HAP-1 (cell line): ENCODE results near the gene ATF7IP.

Experiments
- DNase-seq, 2 experiments: peaks; one replicate each; pipeline ENCODE4 v3.0.0-alpha.2; 2016 to 2020; ENCODE audit warnings: low spot score in 2 of 2
- H3K27me3 ChIP-seq: fragments of 250-450 bp; sonication (Bioruptor Pico); 2 replicates; pipeline ENCODE4 v1.5.1; 2020; ENCODE audit warnings: low read depth, mild to moderate bottlenecking, moderate library complexity
- H3K36me3 ChIP-seq: fragments of 250-450 bp; sonication (Bioruptor Pico); replicated peaks from 2 replicates; pipeline ENCODE4 v1.5.1; 2020; ENCODE audit warnings: mild to moderate bottlenecking
- H3K4me1 ChIP-seq: fragments of 250-450 bp; sonication (Bioruptor Pico); 2 replicates; pipeline ENCODE4 v1.5.1; 2020; ENCODE audit warnings: mild to moderate bottlenecking
- H3K4me3 ChIP-seq: fragments of 250-450 bp; sonication (Bioruptor Pico); 2 replicates; pipeline ENCODE4 v1.5.1; 2020; ENCODE audit warnings: mild to moderate bottlenecking, moderate library complexity
- H3K9me3 ChIP-seq: fragments of 250-450 bp; sonication (Bioruptor Pico); 2 replicates; pipeline ENCODE4 v1.5.1; 2020; ENCODE audit warnings: mild to moderate bottlenecking, moderate library complexity
- in situ Hi-C: fragments of 300-500 bp; cut with MboI; formaldehyde crosslinking; loops from 3 replicates; pipeline ENCODE4 v1.14.3; 2020; ENCODE audit warnings: low sequenced_read_pairs, inconsistent platforms, mixed read lengths

ATF7IP gene

GRCh38 chr12:14495326-14495725, 129.8 kb downstream of the ATF7IP start:
- no peaks in the 10 kb centered on the region for H3K27me3 ChIP-seq
- in situ Hi-C loops = no loop called here
- no peaks in the 10 kb centered on the region for H3K9me3 ChIP-seq
- no peaks in the 10 kb centered on the region for H3K4me1 ChIP-seq
- peaks cover 22% of the 10 kb centered on the region for H3K36me3 ChIP-seq
- no peak overlapping the region for H3K4me3 ChIP-seq
- DNase-seq = no peak

DNA sequence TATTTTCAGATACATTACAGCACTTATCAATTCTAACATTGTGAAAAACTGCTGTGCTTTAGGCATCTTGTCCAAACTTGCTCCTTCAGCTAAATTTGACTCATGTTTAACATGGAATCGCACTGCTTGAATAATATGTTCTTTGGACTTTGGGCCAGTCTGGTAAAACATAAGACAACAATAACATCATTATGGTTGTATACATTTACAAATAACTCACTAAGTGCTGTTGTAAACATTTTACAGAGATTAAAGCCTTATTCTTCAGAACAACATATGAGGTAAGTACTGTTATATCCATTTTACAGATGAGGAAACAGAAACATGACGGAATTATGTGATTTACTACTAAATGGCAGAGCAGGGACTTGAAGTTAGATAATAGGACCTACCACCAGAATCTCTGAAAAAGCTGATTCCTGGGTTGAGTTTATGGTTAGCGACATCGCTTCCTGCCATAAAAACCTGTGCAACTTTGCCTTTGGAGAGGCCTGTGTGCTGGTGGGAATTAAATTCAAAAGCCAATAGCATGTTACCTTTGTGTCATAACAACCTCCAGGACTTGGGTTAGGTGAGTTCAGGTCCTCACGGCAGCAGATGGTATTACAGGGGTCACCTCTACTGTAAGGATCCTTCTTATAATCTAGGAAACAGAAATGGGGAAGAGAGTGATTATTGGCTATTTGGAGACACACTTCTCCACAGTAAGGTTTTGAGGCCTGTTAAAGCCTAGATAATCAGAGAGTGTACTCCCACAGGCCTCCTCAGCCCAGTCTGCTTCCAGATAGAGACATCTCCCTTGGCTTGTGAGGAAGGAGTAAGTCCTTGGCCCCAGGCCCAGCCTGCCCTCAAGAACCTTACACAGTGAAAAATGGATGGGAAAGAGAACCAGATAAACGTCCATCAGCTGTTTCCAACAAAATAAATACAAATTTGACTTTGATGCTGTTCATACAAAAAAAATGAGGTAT, 140.4 kb downstream of the ATF7IP start:
- H3K9me3 ChIP-seq = no peaks in the 10 kb centered on the region
- no peak overlapping the region for H3K4me3 ChIP-seq
- in situ Hi-C loops = no loop called here
- H3K27me3 ChIP-seq = no peaks in the 10 kb centered on the region
- H3K4me1 ChIP-seq = no peaks in the 10 kb centered on the region
- DNase-seq = no peak
- H3K36me3 ChIP-seq = peaks cover 8% of the 10 kb centered on the region

DNA sequence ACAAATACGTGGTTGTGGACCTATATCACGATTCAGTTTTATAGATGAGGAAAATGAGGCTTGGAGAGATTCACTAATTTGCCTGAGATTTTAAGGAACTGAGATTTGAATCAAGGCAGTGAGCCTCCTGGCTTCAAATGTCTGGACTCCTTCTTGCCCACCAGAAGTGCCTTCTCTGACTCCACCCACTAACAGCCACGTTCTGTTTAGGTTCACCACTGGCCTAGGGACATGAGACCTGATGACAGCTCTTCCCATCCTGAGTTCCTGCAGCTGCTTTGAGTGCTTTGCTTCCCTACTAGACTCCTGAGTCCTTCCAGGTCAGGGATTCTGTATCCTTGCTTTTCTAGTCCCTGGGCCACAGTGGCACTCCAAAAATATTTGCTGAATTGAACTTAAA, 145.1 kb downstream of the ATF7IP start:
- H3K4me1 ChIP-seq = no peaks in the 10 kb centered on the region
- H3K36me3 ChIP-seq = no peaks in the 10 kb centered on the region
- in situ Hi-C loops = no loop called here
- no peak for DNase-seq
- H3K9me3 ChIP-seq = no peaks in the 10 kb centered on the region
- H3K27me3 ChIP-seq = no peaks in the 10 kb centered on the region
- no peak overlapping the region for H3K4me3 ChIP-seq

GRCh38 chr12:14514154-14514842, 148.8 kb downstream of the ATF7IP start:
- in situ Hi-C loops = no loop called here
- DNase-seq = peak; percentile 18 to 20
- no peak overlapping the region for H3K4me3 ChIP-seq
- H3K9me3 ChIP-seq = no peaks in the 10 kb centered on the region
- no peaks in the 10 kb centered on the region for H3K4me1 ChIP-seq
- H3K36me3 ChIP-seq = no peaks in the 10 kb centered on the region
- no peaks in the 10 kb centered on the region for H3K27me3 ChIP-seq

GRCh38 chr12:14514946-14515345, 149.5 kb downstream of the ATF7IP start:
- H3K9me3 ChIP-seq = no peaks in the 10 kb centered on the region
- H3K4me3 ChIP-seq = no peak overlapping the region
- H3K36me3 ChIP-seq = no peaks in the 10 kb centered on the region
- no peaks in the 10 kb centered on the region for H3K4me1 ChIP-seq
- no peak for DNase-seq
- no peaks in the 10 kb centered on the region for H3K27me3 ChIP-seq
- in situ Hi-C loops = no loop called here

DNA sequence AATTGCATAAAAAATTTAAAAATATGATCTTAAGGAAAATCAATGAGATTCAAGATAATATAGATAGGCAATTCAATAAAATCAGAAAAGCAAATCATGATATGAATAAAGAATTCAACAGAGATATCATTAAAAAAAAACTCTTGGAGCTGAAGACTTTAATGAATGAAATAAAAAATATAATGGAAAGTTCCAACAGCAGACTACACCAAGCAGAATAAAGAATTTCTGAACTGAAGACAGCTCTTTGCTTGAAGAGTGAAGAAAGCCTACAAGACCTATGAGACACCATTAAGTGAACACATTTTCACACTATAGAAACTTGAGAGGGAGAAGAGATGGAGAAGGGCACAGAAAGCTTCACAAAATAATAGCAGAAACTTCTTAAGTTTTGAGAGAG, 156.3 kb downstream of the ATF7IP start:
- Histone ChIP-seq H3K4me1 (no peaks in the 10 kb centered on the region), H3K4me3 (no peak overlapping the region), H3K27me3 (no peaks in the 10 kb centered on the region), H3K36me3 (no peaks in the 10 kb centered on the region), H3K9me3 (no peaks in the 10 kb centered on the region)
- no peak for DNase-seq
- in situ Hi-C loops = no loop called here

GRCh38 chr12:14525964-14526363, 160.5 kb downstream of the ATF7IP start:
- Histone ChIP-seq H3K27me3 (no peaks in the 10 kb centered on the region), H3K9me3 (no peaks in the 10 kb centered on the region), H3K4me1 (no peaks in the 10 kb centered on the region), H3K4me3 (no peak overlapping the region), H3K36me3 (no peaks in the 10 kb centered on the region)
- no peak for DNase-seq
- in situ Hi-C loops = no loop called here

GRCh38 chr12:14532152-14532551, 166.7 kb downstream of the ATF7IP start:
- Histone ChIP-seq H3K36me3 (no peaks in the 10 kb centered on the region), H3K9me3 (no peaks in the 10 kb centered on the region), H3K27me3 (no peaks in the 10 kb centered on the region), H3K4me1 (no peaks in the 10 kb centered on the region), H3K4me3 (no peak overlapping the region)
- in situ Hi-C loops = no loop called here
- DNase-seq = no peak

DNA sequence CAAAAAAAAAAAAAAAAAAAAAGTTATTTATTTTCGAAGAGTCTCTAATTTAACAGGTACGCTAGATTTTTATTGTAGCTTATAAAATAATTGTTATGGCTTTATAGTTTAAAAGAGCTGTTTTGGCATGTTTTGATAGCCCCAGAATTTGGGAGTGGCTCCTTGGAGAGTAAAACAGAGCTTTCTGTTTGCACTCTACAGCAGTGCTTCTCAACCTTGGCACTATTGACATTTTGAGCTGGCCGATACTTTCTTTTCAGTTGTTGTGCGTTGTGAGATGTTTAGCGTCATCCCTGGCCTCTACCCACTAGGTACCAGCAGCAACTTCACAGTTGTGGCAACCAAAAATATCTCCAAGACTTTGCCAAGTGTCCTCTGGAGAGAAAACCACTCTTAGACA, 171.6 kb downstream of the ATF7IP start:
- no peak for DNase-seq
- H3K27me3 ChIP-seq = no peaks in the 10 kb centered on the region
- in situ Hi-C loops = no loop called here
- H3K4me3 ChIP-seq = no peak overlapping the region
- H3K36me3 ChIP-seq = no peaks in the 10 kb centered on the region
- H3K9me3 ChIP-seq = no peaks in the 10 kb centered on the region
- H3K4me1 ChIP-seq = no peaks in the 10 kb centered on the region

- H3K36me3 ChIP-seq = no peaks in the 10 kb centered on the region
- H3K27me3 ChIP-seq = no peaks in the 10 kb centered on the region
- no peak overlapping the region for H3K4me3 ChIP-seq
- in situ Hi-C loops = no loop called here
- no peaks in the 10 kb centered on the region for H3K4me1 ChIP-seq
- H3K9me3 ChIP-seq = no peaks in the 10 kb centered on the region
- no peak for DNase-seq
These were observed 175.4 kb downstream of the ATF7IP start for GRCh38 chr12:14540801-14541462.

DNA sequence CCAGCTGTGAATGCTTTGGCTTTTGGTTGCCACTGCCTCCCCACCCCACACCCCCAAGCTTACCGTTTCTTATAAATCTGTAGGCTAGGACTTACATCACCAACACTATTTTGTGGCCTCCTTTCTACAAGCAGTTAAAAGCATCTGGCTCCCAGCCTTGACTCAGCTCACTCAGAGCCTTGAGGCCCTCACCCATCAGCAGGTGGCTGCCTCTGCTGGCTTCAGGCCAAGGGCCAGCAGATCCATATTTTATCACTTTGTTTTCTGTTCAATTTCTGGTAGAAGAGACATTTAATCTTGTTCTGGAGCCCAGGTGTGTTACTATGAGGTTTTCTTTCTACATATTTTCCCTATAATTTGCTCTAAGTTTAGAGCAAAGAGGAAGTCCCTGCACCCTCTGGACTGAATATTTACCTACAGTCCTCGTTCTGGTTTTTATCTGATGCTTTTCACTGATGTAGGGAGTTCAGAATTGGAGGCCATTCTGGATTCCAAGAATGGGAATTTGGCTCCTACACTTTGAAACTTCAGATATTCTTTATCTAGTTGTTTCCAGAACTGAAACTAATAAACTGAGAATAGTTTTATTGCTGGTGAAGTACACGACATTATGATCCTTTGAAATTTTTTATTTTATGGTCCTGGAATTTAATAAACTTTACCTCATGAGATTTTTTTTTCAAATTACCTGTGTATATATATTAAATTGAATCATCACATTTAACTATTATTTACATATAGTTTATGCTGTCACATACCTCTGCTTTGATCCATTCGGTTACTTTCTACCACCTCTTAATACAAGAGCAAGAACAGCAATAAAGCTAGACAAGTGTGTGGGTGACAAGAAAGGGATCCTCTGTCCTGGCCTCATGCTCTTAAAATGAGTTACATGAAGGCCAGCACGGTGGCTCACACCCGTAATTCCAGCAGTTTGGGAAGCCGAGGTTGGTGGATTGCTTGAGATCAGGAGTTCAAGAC, 180.0 kb downstream of the ATF7IP start:
- Histone ChIP-seq H3K4me1 (no peaks in the 10 kb centered on the region), H3K36me3 (no peaks in the 10 kb centered on the region), H3K27me3 (no peaks in the 10 kb centered on the region), H3K9me3 (no peaks in the 10 kb centered on the region), H3K4me3 (no peak overlapping the region)
- DNase-seq = no peak
- in situ Hi-C loops = no loop called here

- in situ Hi-C loops = no loop called here
- Histone ChIP-seq H3K9me3 (no peaks in the 10 kb centered on the region), H3K36me3 (no peaks in the 10 kb centered on the region), H3K4me1 (no peaks in the 10 kb centered on the region), H3K27me3 (no peaks in the 10 kb centered on the region), H3K4me3 (no peak overlapping the region)
- no peak for DNase-seq
These were observed 182.1 kb downstream of the ATF7IP start for GRCh38 chr12:14547571-14547970.

GRCh38 chr12:14548609-14549008, 183.1 kb downstream of the ATF7IP start:
- no peak overlapping the region for H3K4me3 ChIP-seq
- no peaks in the 10 kb centered on the region for H3K4me1 ChIP-seq
- H3K9me3 ChIP-seq = no peaks in the 10 kb centered on the region
- H3K27me3 ChIP-seq = no peaks in the 10 kb centered on the region
- in situ Hi-C loops = no loop called here
- DNase-seq = no peak
- H3K36me3 ChIP-seq = no peaks in the 10 kb centered on the region
